Measurements from ENCODE around the gene JPH3. TPM values are rescaled to one million over a fixed set of nuclear protein-coding genes. Genes with fewer than 3 reads are reported as not detected.

The JPH3 gene
- total RNA-seq, 6 experiments from 2014 or later = not detected

- TF ChIP-seq CTCF (IDR thresholded peaks at IDR 0.05) = no peak
- Mint-ChIP-seq H3K4me1 (ENCODE audit: low read depth) (no peaks in the 10 kb centered on the region), H3K4me3 (no peak overlapping the region), H3K36me3 (ENCODE audit: low read depth) (peaks cover 11% of the 10 kb centered on the region), H3K27ac (no peak overlapping the region), H3K9me3 (no peaks in the 10 kb centered on the region), H3K27me3 (ENCODE audit: insufficient read depth) (no peaks in the 10 kb centered on the region; the same call in 1 of the 2 replicates)
- DNase-seq = no peak
Measured at GRCh38 chr16:87740909-87741424, 138.7 kb downstream of the JPH3 start.

DNA sequence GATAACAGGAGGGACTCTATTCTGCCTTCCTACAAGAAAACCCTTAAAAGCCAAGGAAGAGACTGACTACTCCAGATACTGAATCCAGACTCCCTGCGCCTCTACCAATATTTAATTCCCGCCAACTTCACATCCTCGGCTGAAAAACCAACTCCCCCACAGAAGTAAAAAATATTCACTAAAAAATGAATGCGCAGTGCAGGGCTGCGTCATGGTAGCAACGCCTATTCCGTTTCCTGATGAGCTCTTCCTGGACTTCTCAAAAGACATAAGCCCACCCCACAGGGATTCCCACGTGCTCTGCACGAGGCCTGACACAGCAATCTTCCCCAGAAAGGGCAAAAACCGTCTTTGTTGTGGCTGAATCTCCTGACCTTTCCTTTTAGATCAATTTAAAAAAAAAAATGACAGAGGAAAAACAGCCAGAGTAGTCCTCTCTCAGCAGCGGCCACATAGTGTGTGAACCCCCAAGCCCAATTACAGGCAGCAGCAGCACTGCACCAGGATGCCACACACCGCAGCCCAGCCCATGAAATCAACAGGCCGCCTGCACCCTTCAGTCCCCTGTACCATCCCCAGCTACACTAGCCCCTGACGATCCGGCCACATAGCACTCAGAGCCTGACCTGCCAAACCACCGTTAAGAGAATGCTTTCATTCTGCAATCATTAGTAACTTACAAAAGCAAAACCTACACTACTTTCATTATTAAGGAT, 139.6 kb downstream of the JPH3 start:
- H3K27ac Mint-ChIP-seq = no peak overlapping the region
- H3K27me3 Mint-ChIP-seq (ENCODE audit: insufficient read depth) = no peaks in the 10 kb centered on the region; the same call in 1 of the 2 replicates
- TF ChIP-seq CTCF (IDR thresholded peaks at IDR 0.05) = no peak
- DNase-seq = no peak
- H3K36me3 Mint-ChIP-seq (ENCODE audit: low read depth) = peaks cover 16% of the 10 kb centered on the region
- no peaks in the 10 kb centered on the region for H3K4me1 Mint-ChIP-seq (ENCODE audit: low read depth)
- no peak overlapping the region for H3K4me3 Mint-ChIP-seq
- H3K9me3 Mint-ChIP-seq = no peaks in the 10 kb centered on the region

- no peaks in the 10 kb centered on the region for H3K4me1 Mint-ChIP-seq (ENCODE audit: low read depth)
- H3K4me3 Mint-ChIP-seq = no peak overlapping the region
- no peaks in the 10 kb centered on the region; the same call in 1 of the 2 replicates for H3K27me3 Mint-ChIP-seq (ENCODE audit: insufficient read depth)
- no peak overlapping the region for H3K27ac Mint-ChIP-seq
- DNase-seq = no peak
- H3K9me3 Mint-ChIP-seq = no peaks in the 10 kb centered on the region
- peaks cover 17% of the 10 kb centered on the region for H3K36me3 Mint-ChIP-seq (ENCODE audit: low read depth)
- TF ChIP-seq CTCF (IDR thresholded peaks at IDR 0.05) = no peak
Measured at GRCh38 chr16:87742781-87743490, 140.6 kb downstream of the JPH3 start.

GRCh38 chr16:87744750-87745514, 142.6 kb downstream of the JPH3 start:
- no peaks in the 10 kb centered on the region for H3K9me3 Mint-ChIP-seq
- H3K36me3 Mint-ChIP-seq (ENCODE audit: low read depth) = peaks cover 29% of the 10 kb centered on the region
- H3K27me3 Mint-ChIP-seq (ENCODE audit: insufficient read depth) = no peaks in the 10 kb centered on the region; the same call in 1 of the 2 replicates
- H3K4me3 Mint-ChIP-seq = no peak overlapping the region
- H3K4me1 Mint-ChIP-seq (ENCODE audit: low read depth) = no peaks in the 10 kb centered on the region
- TF ChIP-seq CTCF (IDR thresholded peaks at IDR 0.05) = no peak
- no peak for DNase-seq
- no peak overlapping the region for H3K27ac Mint-ChIP-seq

DNA sequence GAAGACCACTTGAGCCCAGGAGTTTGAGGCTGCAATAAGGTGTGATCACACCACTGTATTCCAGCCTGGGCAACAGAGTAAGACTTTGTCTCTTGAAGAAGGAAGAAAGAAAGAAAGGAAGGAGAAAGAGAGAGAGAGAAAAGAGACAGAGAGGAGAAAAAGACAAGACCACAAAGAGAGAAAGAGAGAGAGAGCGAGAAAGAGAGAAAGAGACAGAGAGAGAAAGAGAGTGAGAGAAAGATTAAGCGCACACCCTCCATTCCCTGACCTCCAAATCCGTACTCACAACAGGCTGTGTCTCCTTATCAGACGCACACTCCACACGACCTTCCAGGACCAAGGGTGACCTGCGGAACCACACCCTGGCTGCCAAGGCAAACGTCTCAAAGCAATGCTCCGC, 143.9 kb downstream of the JPH3 start:
- no peak for DNase-seq
- H3K4me1 Mint-ChIP-seq (ENCODE audit: low read depth) = no peaks in the 10 kb centered on the region
- H3K9me3 Mint-ChIP-seq = no peaks in the 10 kb centered on the region
- H3K4me3 Mint-ChIP-seq = no peak overlapping the region
- H3K36me3 Mint-ChIP-seq (ENCODE audit: low read depth) = peaks cover 29% of the 10 kb centered on the region
- no peak for TF ChIP-seq CTCF (IDR thresholded peaks at IDR 0.05)
- H3K27ac Mint-ChIP-seq = no peak overlapping the region
- no peaks in the 10 kb centered on the region; the same call in 1 of the 2 replicates for H3K27me3 Mint-ChIP-seq (ENCODE audit: insufficient read depth)
